Endothelial cell of umbilical vein (primary cell): ENCODE results near the gene FAM222B. TPM values are rescaled to one million over a fixed set of nuclear protein-coding genes. Genes with fewer than 3 reads are reported as not detected.

Experiments used
- BruUV-seq: library from RNA; stranded (reverse); fragments of 400-500 nt; replicated peaks from 2 replicates; lab custom pipeline; 2021; lab: Mats Ljungman, UMichigan
- CTCF ChIA-PET: fragments of 300-600, 350-600 bp; sonication (Branson Sonifier 250); formaldehyde crosslinking; loops from one replicate; lab custom pipeline; 2021; ENCODE audit warnings: antibody characterized with exemption, inconsistent platforms; lab: Charles Lee
- POLR2A ChIA-PET: fragments of 300-600, 350-600 bp; sonication (Branson Sonifier 250); formaldehyde crosslinking; loops from one replicate; lab custom pipeline; 2021; ENCODE audit warnings: antibody characterized with exemption, inconsistent platforms; lab: Charles Lee
- DNase-seq: peaks from one replicate; pipeline ENCODE4 v3.0.0-alpha.2; 2011; ENCODE audit warnings: low read depth, low spot score
- FAIRE-seq: peaks from 2 replicates; lab custom pipeline; 2011; peaks lifted over from hg19 to GRCh38; lab: Jason Lieb, UNC
- H2AFZ ChIP-seq: 2 replicates; pipeline ENCODE4 v1.6.0; 2012; ENCODE audit warnings: low read depth, low read length, control low read depth, inconsistent platforms
- H3K27ac ChIP-seq: 2 replicates; pipeline ENCODE4 v1.5.1; 2011; ENCODE audit warnings: low read depth, mild to moderate bottlenecking, control low read depth, low read length, moderate library complexity; ENCODE audit not compliant: insufficient read depth
- H3K27me3 ChIP-seq, 2 experiments: 2 replicates each; pipeline versions ENCODE4 v1.6.0 to v1.6.1; 2011; ENCODE audit warnings: low read length in 2 of 2, mixed read lengths in 1 of 2; ENCODE audit not compliant: control insufficient read depth in 2 of 2, insufficient read depth in 2 of 2
- H3K36me3 ChIP-seq, 2 experiments: 2 replicates in 1 of 2; 3 replicates in 1 of 2; pipeline ENCODE4 v1.5.1; 2011; ENCODE audit warnings: low read length in 2 of 2, mild to moderate bottlenecking in 1 of 2, moderate library complexity in 1 of 2; ENCODE audit not compliant: control insufficient read depth in 2 of 2, insufficient read depth in 2 of 2; ENCODE audit errors: extremely low read depth in 1 of 2
- H3K4me1 ChIP-seq: 3 replicates; pipeline ENCODE4 v1.5.1; 2011; ENCODE audit warnings: mild to moderate bottlenecking, low read length; ENCODE audit not compliant: control insufficient read depth, insufficient read depth; ENCODE audit errors: extremely low read depth
- H3K4me2 ChIP-seq: 2 replicates; pipeline ENCODE4 v1.6.1; 2011; ENCODE audit warnings: low read length, control low read depth, mixed read lengths; ENCODE audit not compliant: insufficient read depth
- H3K4me3 ChIP-seq, 3 experiments: fragments of 200-600 bp in 1 of 3; sonication (generic), shearing (Covaris generic) in 1 of 3; replicated peaks in 1 of 3; 2 replicates each; pipeline ENCODE4 v1.5.1; 2011 to 2016; ENCODE audit warnings: control low read depth in 3 of 3, low read length in 3 of 3, mild to moderate bottlenecking in 2 of 3, inconsistent platforms in 1 of 3, low read depth in 1 of 3, moderate library complexity in 1 of 3; ENCODE audit not compliant: insufficient read depth in 1 of 3
- H3K79me2 ChIP-seq: 2 replicates; pipeline ENCODE4 v1.6.0; 2012; ENCODE audit warnings: low read length, inconsistent platforms; ENCODE audit not compliant: control insufficient read depth, insufficient read depth
- H3K9ac ChIP-seq: replicated peaks from 2 replicates; pipeline ENCODE3; 2011; ENCODE audit warnings: low read length, control low read depth; ENCODE audit not compliant: insufficient read depth; ENCODE audit errors: extremely low read depth
- H3K9me1 ChIP-seq: replicated peaks from 3 replicates; pipeline ENCODE4 v1.6.0; 2011; ENCODE audit warnings: mild to moderate bottlenecking, low read length; ENCODE audit not compliant: control insufficient read depth, insufficient read depth; ENCODE audit errors: extremely low read depth
- H3K9me3 ChIP-seq: replicated peaks from 2 replicates; pipeline ENCODE4 v1.5.1; 2012; ENCODE audit warnings: low read length, inconsistent platforms; ENCODE audit not compliant: control insufficient read depth, insufficient read depth
- H4K20me1 ChIP-seq: replicated peaks from 2 replicates; pipeline ENCODE3; 2011; ENCODE audit warnings: mild to moderate bottlenecking, low read length; ENCODE audit not compliant: control insufficient read depth, insufficient read depth; ENCODE audit errors: extremely low read depth
- CTCF ChIP-seq, 2 donors: IDR thresholded peaks; 1 replicate in 1 of 2; 2 replicates in 1 of 2; pipeline ENCODE4 v1.5.1; 2011; ENCODE audit warnings: low read length in 2 of 2, mild to moderate bottlenecking in 2 of 2, moderate library complexity in 2 of 2, control low read depth in 1 of 2, inconsistent platforms in 1 of 2, low read depth in 1 of 2; ENCODE audit not compliant: insufficient read depth in 1 of 2; ENCODE audit errors: extremely low read depth in 1 of 2
- EZH2 ChIP-seq: IDR thresholded peaks from 2 replicates; pipeline ENCODE4 v1.6.1; 2012; ENCODE audit warnings: borderline replicate concordance, low read depth, mild to moderate bottlenecking, moderate library complexity, low read length, inconsistent platforms; ENCODE audit not compliant: severe bottlenecking
- FOS ChIP-seq: IDR thresholded peaks from 2 replicates; pipeline ENCODE4 v1.6.1; 2011; ENCODE audit warnings: mild to moderate bottlenecking, low read length, moderate library complexity, borderline replicate concordance; ENCODE audit not compliant: insufficient read depth
- MAX ChIP-seq: IDR thresholded peaks from 2 replicates; pipeline ENCODE4 v1.6.1; 2011; ENCODE audit not compliant: insufficient read depth, insufficient read length
- MYC ChIP-seq: IDR thresholded peaks from one replicate; pipeline ENCODE4 v1.6.1; 2011; ENCODE audit warnings: mild to moderate bottlenecking, low read depth, low read length
- POLR2AphosphoS5 ChIP-seq: IDR thresholded peaks from 2 replicates; pipeline ENCODE4 v1.6.1; 2012; ENCODE audit warnings: low read depth, mild to moderate bottlenecking, control low read depth, low read length, moderate library complexity; ENCODE audit not compliant: insufficient read depth
- dilution Hi-C: fragments of 300-500 bp; cut with MboI; formaldehyde crosslinking; loops from one replicate; pipeline ENCODE4 v1.15.0; 2019; ENCODE audit warnings: low sequenced_read_pairs; ENCODE audit not compliant: extremely low pct_ligation_motif_present
- intact Hi-C: fragments of 100-400 bp; cut with micrococcal nuclease; formaldehyde crosslinking; loops from one replicate; pipeline ENCODE4 v1.10.0; 2022
- polyA plus RNA-seq, 4 experiments: library from polyadenylated mRNA; depleted of rRNA in 3 of 4; stranded (reverse) in 3 of 4; unstranded in 1 of 4; fragments of >200 nt; gene quantifications; 2 replicates each; pipeline versions ENCODE4 v1.2.1 to v1.2.3, GENCODE V29; 2011 to 2012; ENCODE audit warnings: missing spikeins in 1 of 4
- total RNA-seq: library from RNA; stranded (reverse); gene quantifications from 2 replicates; pipeline ENCODE4 v1.2.3, GENCODE V29; 2021

The FAM222B gene
- total and polyA plus RNA-seq, 2 donors (not counting 3 experiments of a cell fraction or from before 2014, with no cell fraction given), result 21.1 to 30.6 TPM

- no peak for DNase-seq
- Histone ChIP-seq H3K4me3 (no peak overlapping the region), H3K4me2 (no peak overlapping the region), H3K27me3 (no peaks in the 10 kb centered on the region), H3K79me2 (no peaks in the 10 kb centered on the region), H3K9me3 (no peaks in the 10 kb centered on the region), H4K20me1 (no peaks in the 10 kb centered on the region), H3K9ac (no peak overlapping the region), H3K4me1 (no peaks in the 10 kb centered on the region), H2AFZ (no peak overlapping the region), H3K36me3 (peaks cover 11 to 51% of the 10 kb centered on the region in 2 experiments), H3K27ac (no peak overlapping the region), H3K9me1 (no peaks in the 10 kb centered on the region)
- FAIRE-seq, result no peak
- dilution Hi-C loops, result no loop called here
- POLR2A ChIA-PET, result no interaction called here
- TF ChIP-seq FOS, result no peak
- no peak for TF ChIP-seq MYC
- no peak for TF ChIP-seq POLR2AphosphoS5
- TF ChIP-seq MAX, result no peak
- TF ChIP-seq EZH2, result no peak
- CTCF ChIA-PET, result interaction anchor here (1.6 to 3.0 kb wide), 8 partner anchors 10 to 153 kb away, joined by 6 to 47 read pairs (median 13); partner anchors contain the start of genes NEK8 and TLCD1
- intact Hi-C loops, result loop anchor here (1.0 to 2.0 kb wide), 2 partner anchors 13 to 153 kb away; no protein-coding TSS in a partner anchor
- BruUV-seq, result TSS peak; percentile 55
These were observed 37.4 kb upstream of the FAM222B start for GRCh38 chr17:28879886-28880571.

GRCh38 chr17:28878981-28879380 lies 36.4 kb upstream of the FAM222B start:
- peak; percentile 33 for DNase-seq

More at GRCh38 chr17:28878981-28879380, 36.4 kb upstream of the FAM222B start:
- FAIRE-seq, result no peak
- Histone ChIP-seq H3K4me3 (no peak overlapping the region), H3K9me3 (no peaks in the 10 kb centered on the region), H4K20me1 (no peaks in the 10 kb centered on the region), H3K36me3 (peaks cover 11 to 43% of the 10 kb centered on the region in 2 experiments), H3K79me2 (no peaks in the 10 kb centered on the region), H3K4me1 (no peaks in the 10 kb centered on the region), H3K9ac (no peak overlapping the region), H3K27ac (no peak overlapping the region), H3K27me3 (no peaks in the 10 kb centered on the region), H3K9me1 (no peaks in the 10 kb centered on the region), H3K4me2 (no peak overlapping the region), H2AFZ (no peak overlapping the region)
- ChIA-PET CTCF (interaction anchor here (0.8 to 3.0 kb wide), 11 partner anchors 9 to 152 kb away, joined by 4 to 47 read pairs (median 9); partner anchors contain the start of genes NEK8 and TLCD1), POLR2A (no interaction called here)
- dilution Hi-C loops, result no loop called here
- no TSS peak for BruUV-seq
- intact Hi-C loops, result loop anchor here (1.0 to 2.0 kb wide), 2 partner anchors 14 to 152 kb away; no protein-coding TSS in a partner anchor
- TF ChIP-seq EZH2 (no peak), CTCF (IDR thresholded peaks at IDR 0.05; ENCODE audit: extremely low read depth in 1 of 2, insufficient read depth in 1 of 2, low read depth in 1 of 2, low read length in 2 of 2) (peak; percentile 10 to 47), POLR2AphosphoS5 (no peak)
